Kidney glomerular epithelial cell (primary cell): ENCODE data around the gene CRCP.

Experiments used
- DNase-seq: peaks from one replicate; lab custom pipeline; 2025; lab: John Stamatoyannopoulos, UW

The CRCP gene

GRCh38 chr7:66190504-66190857 is 75.8 kb downstream of the CRCP start:
- no peak for DNase-seq

DNA sequence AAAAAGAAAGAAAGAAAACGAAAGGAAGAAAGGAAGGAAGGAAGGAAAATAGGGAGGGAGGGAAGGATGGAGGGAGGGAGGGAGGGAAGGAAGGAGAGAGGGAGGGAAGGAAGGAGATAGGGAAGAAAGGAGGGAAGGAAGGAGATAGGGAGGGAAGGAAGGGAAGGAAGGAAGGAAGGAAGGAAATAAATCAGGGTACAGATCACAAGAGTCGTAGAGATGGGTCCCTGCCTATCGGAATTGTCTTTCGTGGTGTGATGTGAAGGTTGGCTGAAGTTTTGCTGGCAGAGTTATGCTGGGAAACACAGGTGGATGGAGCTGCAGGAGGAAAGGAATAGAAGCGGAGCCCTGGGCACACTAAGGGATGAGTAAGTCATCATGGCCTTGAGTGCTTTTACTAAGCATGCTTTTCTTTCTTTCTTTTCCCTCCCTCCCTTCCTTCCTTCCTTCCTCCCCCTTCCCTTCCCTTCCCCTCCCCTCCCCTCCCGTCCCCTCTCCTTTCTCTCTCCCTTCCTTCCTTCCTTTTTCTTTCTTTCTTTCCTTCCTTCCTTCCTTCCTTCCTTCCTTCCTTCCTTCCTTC is 78.6 kb downstream of the CRCP start:
- DNase-seq = no peak

DNA sequence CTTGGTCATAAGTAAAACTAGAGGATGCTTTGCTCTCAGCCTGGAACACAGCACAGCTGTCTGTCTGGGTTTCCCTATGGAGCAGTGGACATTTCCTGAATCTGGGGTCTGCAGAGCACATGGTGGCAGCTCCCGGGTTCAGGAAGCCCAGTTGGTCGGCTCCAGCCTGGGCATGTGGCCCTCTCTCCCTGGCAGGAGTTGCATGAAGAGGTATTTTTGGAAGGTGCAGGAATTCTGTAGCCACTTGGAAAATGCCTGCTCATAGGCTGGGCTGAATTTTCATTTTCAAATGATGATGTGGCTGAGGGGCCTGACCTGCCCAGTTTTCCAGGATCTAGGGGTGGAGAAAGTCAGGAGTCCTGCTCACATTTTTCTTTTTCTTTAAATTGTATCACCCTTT is 83.8 kb downstream of the CRCP start:
- no peak for DNase-seq

GRCh38 chr7:66198956-66199355 is 84.3 kb downstream of the CRCP start:
- no peak for DNase-seq

DNA sequence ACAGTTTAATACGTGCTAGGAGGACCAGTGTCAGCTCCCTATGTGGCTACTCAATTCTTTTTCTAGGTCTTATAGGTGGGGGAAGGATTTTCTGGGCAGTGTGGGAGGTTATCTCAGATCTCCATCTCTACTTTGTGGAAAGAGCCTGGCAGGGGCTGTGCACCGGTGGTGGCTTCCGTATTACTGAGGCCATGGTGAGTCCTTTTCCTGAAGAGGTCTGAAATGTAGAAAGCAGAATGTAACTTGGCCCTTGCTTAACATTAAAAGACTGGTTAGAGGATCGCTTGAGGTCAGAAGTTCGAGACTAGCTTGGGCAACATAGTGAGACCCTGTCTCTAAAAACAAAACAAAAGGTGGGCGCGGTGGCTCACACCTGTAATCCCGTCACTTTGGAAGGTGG is 87.8 kb downstream of the CRCP start:
- no peak for DNase-seq
